GM08714 (cell line): ENCODE data around the gene C10orf90.

Source experiments
- H3K4me3 ChIP-seq: fragments of 200-500 bp; sonication (Bioruptor generic); 2 replicates; pipeline ENCODE4 v1.5.1; 2014; ENCODE audit warnings: mild to moderate bottlenecking, low read length, inconsistent platforms
- ZNF274 ChIP-seq: IDR thresholded peaks from 2 replicates; pipeline ENCODE4 v1.6.1; 2012; ENCODE audit warnings: mild to moderate bottlenecking, low read depth, low read length

C10orf90 gene

GRCh38 chr10:126665207-126665606 is 5.3 kb downstream of the C10orf90 start:
- TF ChIP-seq ZNF274, result no peak
- H3K4me3 ChIP-seq, result no peak overlapping the region

GRCh38 chr10:126663880-126664279 is 6.6 kb downstream of the C10orf90 start:
- H3K4me3 ChIP-seq, result no peak overlapping the region

GRCh38 chr10:126663328-126663727 is 7.2 kb downstream of the C10orf90 start:
- no peak overlapping the region for H3K4me3 ChIP-seq

More at GRCh38 chr10:126663880-126664279, 6.6 kb downstream of the C10orf90 start:
- no peak for TF ChIP-seq ZNF274

GRCh38 chr10:126661841-126662515 is 8.5 kb downstream of the C10orf90 start:
- no peak for TF ChIP-seq ZNF274
- H3K4me3 ChIP-seq, result no peak overlapping the region

More at GRCh38 chr10:126663328-126663727, 7.2 kb downstream of the C10orf90 start:
- TF ChIP-seq ZNF274, result no peak

GRCh38 chr10:126661356-126661755 is 9.1 kb downstream of the C10orf90 start:
- no peak for TF ChIP-seq ZNF274
- no peak overlapping the region for H3K4me3 ChIP-seq

- no peak for TF ChIP-seq ZNF274
- H3K4me3 ChIP-seq, result no peak overlapping the region
Measured at GRCh38 chr10:126659750-126660149, 10.7 kb downstream of the C10orf90 start.

- TF ChIP-seq ZNF274, result no peak
- H3K4me3 ChIP-seq, result no peak overlapping the region
Measured at GRCh38 chr10:126658928-126659327, 11.6 kb downstream of the C10orf90 start.

GRCh38 chr10:126654579-126654978 is 15.9 kb downstream of the C10orf90 start:
- TF ChIP-seq ZNF274, result no peak
- H3K4me3 ChIP-seq, result no peak overlapping the region

- H3K4me3 ChIP-seq, result no peak overlapping the region
- no peak for TF ChIP-seq ZNF274
Measured at GRCh38 chr10:126651467-126651866, 19.0 kb downstream of the C10orf90 start.

GRCh38 chr10:126650161-126650560 is 20.3 kb downstream of the C10orf90 start:
- H3K4me3 ChIP-seq, result no peak overlapping the region
- TF ChIP-seq ZNF274, result no peak

- no peak overlapping the region for H3K4me3 ChIP-seq
- no peak for TF ChIP-seq ZNF274
Measured at GRCh38 chr10:126647116-126647515, 23.4 kb downstream of the C10orf90 start.

GRCh38 chr10:126646110-126646509 is 24.4 kb downstream of the C10orf90 start:
- no peak overlapping the region for H3K4me3 ChIP-seq
- TF ChIP-seq ZNF274, result no peak

- no peak for TF ChIP-seq ZNF274
- H3K4me3 ChIP-seq, result no peak overlapping the region
Measured at GRCh38 chr10:126640401-126640800, 30.1 kb downstream of the C10orf90 start.

GRCh38 chr10:126639084-126639483 is 31.4 kb downstream of the C10orf90 start:
- H3K4me3 ChIP-seq, result no peak overlapping the region
- TF ChIP-seq ZNF274, result no peak

GRCh38 chr10:126638542-126638941 is 32.0 kb downstream of the C10orf90 start:
- H3K4me3 ChIP-seq, result no peak overlapping the region
- TF ChIP-seq ZNF274, result no peak

- H3K4me3 ChIP-seq, result no peak overlapping the region
- TF ChIP-seq ZNF274, result no peak
Measured at GRCh38 chr10:126637501-126637900, 33.0 kb downstream of the C10orf90 start.
